Measurements from ENCODE around the gene PLXDC2.

DNA sequence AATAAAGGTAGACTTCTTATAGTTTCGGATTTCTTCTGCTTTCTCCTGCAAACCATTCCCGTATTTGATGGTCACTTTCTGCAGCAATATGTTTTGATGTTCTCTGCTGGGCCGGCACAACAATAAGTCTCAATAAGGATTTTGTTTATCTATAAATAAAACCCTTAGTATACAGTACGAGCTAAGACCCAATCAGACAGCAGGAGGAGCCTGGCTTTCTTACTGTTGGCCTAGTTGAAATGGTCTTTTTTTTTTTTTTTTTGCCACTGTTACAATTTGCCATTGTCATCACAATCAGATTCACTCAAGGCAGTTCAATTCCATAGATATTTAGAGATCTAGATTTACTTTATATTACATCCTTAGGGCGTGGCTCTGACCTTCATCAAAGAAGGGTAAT, 76.4 kb downstream of the PLXDC2 start:
- TF ChIP-seq, protein P1, sequence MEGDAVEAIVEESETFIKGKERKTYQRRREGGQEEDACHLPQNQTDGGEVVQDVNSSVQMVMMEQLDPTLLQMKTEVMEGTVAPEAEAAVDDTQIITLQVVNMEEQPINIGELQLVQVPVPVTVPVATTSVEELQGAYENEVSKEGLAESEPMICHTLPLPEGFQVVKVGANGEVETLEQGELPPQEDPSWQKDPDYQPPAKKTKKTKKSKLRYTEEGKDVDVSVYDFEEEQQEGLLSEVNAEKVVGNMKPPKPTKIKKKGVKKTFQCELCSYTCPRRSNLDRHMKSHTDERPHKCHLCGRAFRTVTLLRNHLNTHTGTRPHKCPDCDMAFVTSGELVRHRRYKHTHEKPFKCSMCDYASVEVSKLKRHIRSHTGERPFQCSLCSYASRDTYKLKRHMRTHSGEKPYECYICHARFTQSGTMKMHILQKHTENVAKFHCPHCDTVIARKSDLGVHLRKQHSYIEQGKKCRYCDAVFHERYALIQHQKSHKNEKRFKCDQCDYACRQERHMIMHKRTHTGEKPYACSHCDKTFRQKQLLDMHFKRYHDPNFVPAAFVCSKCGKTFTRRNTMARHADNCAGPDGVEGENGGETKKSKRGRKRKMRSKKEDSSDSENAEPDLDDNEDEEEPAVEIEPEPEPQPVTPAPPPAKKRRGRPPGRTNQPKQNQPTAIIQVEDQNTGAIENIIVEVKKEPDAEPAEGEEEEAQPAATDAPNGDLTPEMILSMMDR (conservative IDR thresholded peaks at IDR 0.05 in 1 of 2, IDR thresholded peaks at IDR 0.05 in 1 of 2; ENCODE audit: low read depth in 1 of 2, low read length in 2 of 2), result no peak
- TF ChIP-seq EZH2 (IDR thresholded peaks at IDR 0.05; ENCODE audit: low read length, missing control alignments), result no peak
